SH-SY5Y (cell line): ENCODE results near the gene ZNF410.

Experiments
- GATA2 ChIP-seq: IDR thresholded peaks from 2 replicates; pipeline ENCODE4 v1.6.1; 2011; ENCODE audit warnings: mild to moderate bottlenecking, low read depth, low read length
- GATA3 ChIP-seq: IDR thresholded peaks from 2 replicates; pipeline ENCODE4 v1.6.1; 2011; ENCODE audit warnings: low read depth, mild to moderate bottlenecking, low read length, moderate library complexity

The ZNF410 gene

GRCh38 chr14:73916324-73916723 lies 29.7 kb downstream of the ZNF410 start:
- TF ChIP-seq GATA2 (no peak), GATA3 (no peak)

GRCh38 chr14:73924337-73924736 lies 37.7 kb downstream of the ZNF410 start:
- TF ChIP-seq GATA3: no peak
- no peak for TF ChIP-seq GATA2

- no peak for TF ChIP-seq GATA2
- no peak for TF ChIP-seq GATA3
Measured at GRCh38 chr14:73935666-73936065, 49.0 kb downstream of the ZNF410 start.

GRCh38 chr14:73936548-73936947 lies 49.9 kb downstream of the ZNF410 start:
- TF ChIP-seq GATA2 (no peak), GATA3 (no peak)

- TF ChIP-seq GATA3 (no peak), GATA2 (no peak)
Measured at GRCh38 chr14:73937012-73937411, 50.4 kb downstream of the ZNF410 start.

GRCh38 chr14:73942180-73942579 lies 55.5 kb downstream of the ZNF410 start:
- TF ChIP-seq GATA2: no peak
- no peak for TF ChIP-seq GATA3

GRCh38 chr14:73943083-73943482 lies 56.4 kb downstream of the ZNF410 start:
- no peak for TF ChIP-seq GATA2
- TF ChIP-seq GATA3: no peak

GRCh38 chr14:73944432-73945158 lies 57.9 kb downstream of the ZNF410 start:
- no peak for TF ChIP-seq GATA3

GRCh38 chr14:73945159-73945670 lies 58.6 kb downstream of the ZNF410 start:
- TF ChIP-seq GATA2: no peak
- TF ChIP-seq GATA3: no peak

- TF ChIP-seq GATA2: no peak
- TF ChIP-seq GATA3: no peak
Measured at GRCh38 chr14:73949752-73950734, 63.4 kb downstream of the ZNF410 start, which contains the start of the genes COQ6 and FAM161B. TSS of gene COQ6 (plus strand) at chr14:73950302. CDS start at chr14:73950333, 31 bp downstream. TSS of gene FAM161B (minus strand) at chr14:73950094. CDS start at chr14:73950026, 68 bp downstream.

GRCh38 chr14:73953731-73954130 lies 67.1 kb downstream of the ZNF410 start:
- TF ChIP-seq GATA2 (no peak), GATA3 (no peak)

- TF ChIP-seq GATA3: no peak
- TF ChIP-seq GATA2: no peak
Measured at GRCh38 chr14:73955674-73956073, 69.0 kb downstream of the ZNF410 start.

- TF ChIP-seq GATA2 (no peak), GATA3 (no peak)
Measured at GRCh38 chr14:73958591-73958990, 71.9 kb downstream of the ZNF410 start.

- TF ChIP-seq GATA2 (no peak), GATA3 (no peak)
Measured at GRCh38 chr14:73961192-73961591, 74.5 kb downstream of the ZNF410 start.
